ENCODE results near the gene SDK1.

GRCh38 chr7:4288791-4289394 is 987.8 kb downstream of the SDK1 start:
- TF ChIP-seq CTCF (IDR thresholded peaks at IDR 0.05; ENCODE audit: low read depth, low read length, poor library complexity, severe bottlenecking) (no peak), EZH2phosphoT487 (IDR thresholded peaks at IDR 0.05; ENCODE audit: borderline replicate concordance, low read length) (no peak)

All from DOHH2 (cell line).